Fibroblast of skin of right quadriceps (primary cell): ENCODE results near the gene PDK2.

Experiments
- DNase-seq: peaks from one replicate; pipeline ENCODE4 v3.0.0-alpha.2; 2013

The PDK2 gene

DNA sequence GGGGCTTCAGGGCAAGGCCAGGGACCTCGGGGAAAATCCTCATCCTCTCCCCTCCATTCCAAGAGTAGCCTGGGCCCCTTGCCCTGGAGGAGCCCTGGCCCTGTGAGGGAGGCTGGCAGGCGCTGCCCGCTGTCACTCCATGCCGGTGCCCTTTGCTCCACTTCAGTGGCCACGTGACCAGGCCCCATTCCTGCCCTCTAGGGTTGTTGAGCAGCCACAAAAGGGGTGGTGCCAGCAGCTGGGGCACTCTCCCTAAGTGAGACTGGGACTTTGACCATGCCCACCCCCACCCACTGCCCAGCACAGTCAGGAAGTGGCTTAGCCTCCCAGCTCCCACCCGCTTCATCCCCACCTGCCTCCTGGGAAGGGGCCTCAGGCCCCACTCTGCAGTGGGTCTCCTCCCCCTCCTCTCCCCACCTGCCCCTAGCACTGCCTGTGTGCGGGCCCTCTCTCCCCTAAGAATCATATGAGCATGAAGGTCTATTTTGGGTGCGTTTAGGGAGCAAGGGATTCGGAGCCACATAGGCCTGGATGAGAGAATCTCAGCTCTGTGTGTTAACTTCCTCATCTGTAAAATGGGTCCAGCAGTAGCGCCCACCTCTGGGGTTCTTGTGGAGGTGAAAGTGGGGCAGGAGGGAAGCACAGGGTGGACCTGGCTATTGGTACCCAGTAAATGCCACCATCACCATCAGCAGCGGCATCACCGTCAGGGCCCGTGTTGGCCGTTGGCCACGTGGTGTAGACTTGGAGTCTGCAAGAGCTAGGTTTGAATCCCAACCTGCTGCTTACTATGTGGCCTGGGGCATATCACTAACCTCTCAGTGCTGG is 7.2 kb downstream of the PDK2 start:
- no peak for DNase-seq

DNA sequence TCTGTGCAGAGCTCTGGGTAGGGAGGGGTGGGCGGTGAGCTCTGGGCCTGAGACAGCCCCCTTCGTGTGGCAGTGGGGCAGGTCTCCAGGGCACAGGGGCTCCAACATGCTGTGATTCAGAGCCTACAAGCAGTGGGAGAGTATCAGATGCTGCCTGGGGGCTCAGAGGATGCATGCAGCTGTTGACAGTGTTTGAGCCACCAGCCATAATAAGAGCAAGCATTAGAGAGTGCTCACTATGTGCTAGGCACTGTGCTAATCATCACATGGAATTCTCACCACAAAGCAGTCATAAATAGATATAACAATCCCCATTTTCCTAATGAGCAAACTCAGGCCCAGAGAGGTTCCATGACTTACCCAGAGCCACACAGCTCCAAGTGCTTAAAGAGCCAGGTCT is 8.1 kb downstream of the PDK2 start:
- no peak for DNase-seq

DNA sequence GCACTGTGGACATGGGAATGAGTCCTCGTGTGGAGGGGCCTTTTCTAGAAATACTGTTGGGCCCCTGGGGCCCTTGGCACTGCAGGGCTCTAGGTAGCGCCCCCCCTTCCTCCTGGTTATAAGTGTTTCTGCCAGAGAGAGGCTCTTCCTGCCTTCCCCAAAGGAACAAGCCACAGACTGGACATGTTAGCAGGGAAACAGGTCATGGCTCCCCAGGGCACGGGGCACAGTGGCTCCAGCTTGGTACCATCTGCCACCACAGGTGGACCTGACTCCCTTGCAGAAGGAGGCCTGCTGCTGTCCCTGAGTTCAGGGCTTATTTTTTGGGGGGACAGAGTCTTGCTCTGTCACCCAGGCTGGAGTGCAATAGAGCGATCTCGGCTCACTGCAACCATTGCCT is 8.8 kb downstream of the PDK2 start:
- DNase-seq: no peak

DNA sequence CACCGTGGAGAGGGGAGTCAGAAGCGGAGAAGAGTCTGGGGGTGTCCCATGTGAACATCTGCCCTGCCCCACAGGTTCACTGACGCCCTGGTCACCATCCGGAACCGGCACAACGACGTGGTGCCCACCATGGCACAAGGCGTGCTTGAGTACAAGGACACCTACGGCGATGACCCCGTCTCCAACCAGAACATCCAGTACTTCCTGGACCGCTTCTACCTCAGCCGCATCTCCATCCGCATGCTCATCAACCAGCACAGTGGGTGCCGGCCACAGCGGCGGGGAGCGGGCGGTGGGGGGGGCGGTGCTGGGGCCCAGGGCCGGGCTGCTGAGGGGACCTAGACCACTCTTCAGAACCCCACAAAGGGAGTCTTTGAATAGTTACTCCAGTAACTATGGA is 10.7 kb downstream of the PDK2 start:
- no peak for DNase-seq

DNA sequence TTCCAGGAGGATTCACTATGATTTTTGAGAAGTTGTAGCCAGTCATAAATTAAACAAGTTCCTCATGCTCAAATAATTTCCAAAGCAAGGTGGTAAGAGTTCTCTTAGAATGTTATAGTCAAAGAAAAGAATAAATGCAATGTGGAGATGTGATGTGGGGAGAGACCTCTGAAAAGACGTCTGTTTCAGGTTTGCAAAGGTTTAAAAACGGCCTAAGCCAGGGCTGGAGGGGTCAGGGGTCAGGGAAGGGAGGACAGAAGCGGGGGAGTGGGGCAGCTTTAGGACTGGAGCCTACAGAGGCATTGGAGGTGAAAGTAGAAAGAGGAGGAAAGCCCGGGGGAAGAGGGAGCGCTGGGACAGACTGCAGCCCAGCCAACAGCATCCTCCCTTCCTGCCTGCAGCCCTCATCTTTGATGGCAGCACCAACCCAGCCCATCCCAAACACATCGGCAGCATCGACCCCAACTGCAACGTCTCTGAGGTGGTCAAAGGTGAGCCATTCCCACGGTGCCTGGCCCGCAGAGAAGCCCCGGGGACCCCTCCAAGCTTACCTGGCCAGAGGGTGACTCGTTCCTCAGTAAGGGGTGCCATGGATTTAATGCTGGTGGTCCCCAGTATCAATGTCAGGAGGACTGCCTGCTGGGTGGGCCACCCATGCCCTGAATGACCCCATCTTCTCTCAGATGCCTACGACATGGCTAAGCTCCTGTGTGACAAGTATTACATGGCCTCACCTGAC is 11.4 kb downstream of the PDK2 start:
- DNase-seq: no peak

DNA sequence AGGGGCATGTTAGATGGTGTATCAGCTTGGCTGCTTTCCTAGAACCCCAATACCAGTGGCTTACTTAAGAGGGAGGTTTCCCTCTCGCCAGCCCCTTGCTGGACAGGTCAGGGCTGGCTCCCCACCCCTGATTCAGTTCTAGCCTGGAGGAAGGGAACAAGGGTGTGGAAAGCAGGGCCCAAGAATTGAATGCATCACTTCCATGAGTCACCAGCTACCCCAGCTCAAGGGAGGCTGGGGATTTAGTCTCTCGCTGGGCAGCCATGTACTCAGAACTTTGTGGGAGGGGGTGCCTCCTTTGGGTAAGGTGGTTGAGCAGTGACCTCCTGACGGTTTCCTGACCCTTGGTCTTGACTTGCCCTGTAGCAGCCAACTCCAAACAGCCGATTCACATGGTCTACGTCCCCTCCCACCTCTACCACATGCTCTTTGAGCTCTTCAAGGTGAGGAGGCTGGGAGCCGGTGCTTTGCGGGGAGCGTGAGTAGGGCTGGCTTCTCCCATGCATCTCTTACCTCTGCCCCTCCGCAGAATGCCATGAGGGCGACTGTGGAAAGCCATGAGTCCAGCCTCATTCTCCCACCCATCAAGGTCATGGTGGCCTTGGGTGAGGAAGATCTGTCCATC is 12.8 kb downstream of the PDK2 start:
- peak; percentile 44 for DNase-seq

DNA sequence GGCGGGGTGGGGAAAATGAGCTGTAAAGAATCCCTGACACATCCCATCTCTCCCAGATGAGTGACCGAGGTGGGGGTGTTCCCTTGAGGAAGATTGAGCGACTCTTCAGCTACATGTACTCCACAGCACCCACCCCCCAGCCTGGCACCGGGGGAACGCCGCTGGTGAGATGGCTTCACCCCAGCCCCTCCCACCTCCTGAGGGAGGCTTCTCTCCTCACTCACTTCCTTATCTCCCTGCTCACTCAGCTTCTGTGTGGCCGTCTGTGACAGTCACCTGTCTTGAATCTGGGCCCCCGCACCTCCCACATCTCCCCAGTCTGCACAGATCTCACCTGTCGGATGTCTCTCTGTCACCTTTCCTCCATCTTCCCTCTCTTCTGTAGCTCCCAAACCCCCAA is 13.4 kb downstream of the PDK2 start:
- DNase-seq: no peak

DNA sequence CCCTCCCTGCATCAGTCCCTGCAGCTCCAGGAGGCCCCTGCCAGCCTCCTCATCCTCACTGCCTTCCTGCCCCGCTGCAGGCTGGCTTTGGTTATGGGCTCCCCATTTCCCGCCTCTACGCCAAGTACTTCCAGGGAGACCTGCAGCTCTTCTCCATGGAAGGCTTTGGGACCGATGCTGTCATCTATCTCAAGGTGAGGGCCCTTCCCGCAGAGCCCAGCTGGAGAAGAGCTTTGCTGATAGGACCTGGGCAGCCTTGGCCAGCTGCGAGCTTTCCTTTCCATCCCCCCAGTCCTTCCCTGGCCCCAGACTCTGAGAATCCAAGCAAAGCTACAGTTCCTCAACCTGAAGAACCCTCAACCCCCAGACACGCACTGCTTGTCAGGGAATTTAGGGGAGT is 14.1 kb downstream of the PDK2 start:
- no peak for DNase-seq

DNA sequence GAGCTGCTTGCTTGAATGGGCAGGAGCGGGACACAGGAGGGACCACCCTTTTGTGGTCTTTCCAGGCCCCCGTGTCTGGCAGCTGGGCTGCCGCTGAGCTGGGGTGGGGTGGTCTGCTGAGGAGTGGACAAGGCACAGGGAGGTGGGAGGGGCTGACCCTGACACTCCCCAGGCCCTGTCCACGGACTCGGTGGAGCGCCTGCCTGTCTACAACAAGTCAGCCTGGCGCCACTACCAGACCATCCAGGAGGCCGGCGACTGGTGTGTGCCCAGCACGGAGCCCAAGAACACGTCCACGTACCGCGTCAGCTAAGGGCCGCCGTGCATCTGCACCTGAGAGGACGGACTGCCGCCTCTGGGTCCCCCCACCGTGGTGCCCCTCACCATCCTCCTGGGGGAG is 14.6 kb downstream of the PDK2 start:
- no peak for DNase-seq

DNA sequence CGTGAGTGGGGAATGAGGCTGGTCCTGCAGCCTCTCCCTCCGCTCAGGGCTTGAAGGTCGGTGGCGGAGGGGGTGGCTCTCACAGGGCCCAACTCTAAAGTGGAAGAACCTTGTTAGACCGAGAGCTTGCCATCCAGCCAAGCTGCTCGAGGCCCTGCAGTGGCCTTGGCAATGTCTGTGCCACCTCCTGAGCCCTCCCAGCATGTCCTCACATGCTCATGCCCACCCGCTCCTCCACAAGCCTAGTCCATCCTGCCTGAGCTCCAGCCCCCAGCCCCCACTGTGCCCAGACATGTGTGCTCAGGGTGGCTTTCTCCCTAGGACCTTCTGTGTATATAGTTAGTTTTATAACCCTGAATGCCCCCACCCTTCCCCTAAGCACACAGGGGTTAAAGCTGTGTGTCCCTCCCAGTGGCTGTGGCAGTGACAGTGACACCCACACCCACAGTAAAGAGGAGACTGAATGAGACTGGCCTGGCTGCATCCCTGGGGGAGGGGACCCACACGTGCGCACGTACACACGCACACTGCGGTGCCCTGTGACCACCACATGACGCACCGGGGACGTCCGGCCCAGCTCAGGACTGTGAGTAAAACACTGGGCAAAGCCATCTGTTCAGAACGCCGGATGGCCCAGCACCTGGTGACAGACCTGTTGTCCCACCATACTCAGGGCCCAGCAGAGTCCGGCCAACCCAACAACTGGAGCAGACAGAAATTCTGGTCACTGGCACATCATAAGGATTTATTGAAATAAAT is 15.6 kb downstream of the PDK2 start:
- no peak for DNase-seq

DNA sequence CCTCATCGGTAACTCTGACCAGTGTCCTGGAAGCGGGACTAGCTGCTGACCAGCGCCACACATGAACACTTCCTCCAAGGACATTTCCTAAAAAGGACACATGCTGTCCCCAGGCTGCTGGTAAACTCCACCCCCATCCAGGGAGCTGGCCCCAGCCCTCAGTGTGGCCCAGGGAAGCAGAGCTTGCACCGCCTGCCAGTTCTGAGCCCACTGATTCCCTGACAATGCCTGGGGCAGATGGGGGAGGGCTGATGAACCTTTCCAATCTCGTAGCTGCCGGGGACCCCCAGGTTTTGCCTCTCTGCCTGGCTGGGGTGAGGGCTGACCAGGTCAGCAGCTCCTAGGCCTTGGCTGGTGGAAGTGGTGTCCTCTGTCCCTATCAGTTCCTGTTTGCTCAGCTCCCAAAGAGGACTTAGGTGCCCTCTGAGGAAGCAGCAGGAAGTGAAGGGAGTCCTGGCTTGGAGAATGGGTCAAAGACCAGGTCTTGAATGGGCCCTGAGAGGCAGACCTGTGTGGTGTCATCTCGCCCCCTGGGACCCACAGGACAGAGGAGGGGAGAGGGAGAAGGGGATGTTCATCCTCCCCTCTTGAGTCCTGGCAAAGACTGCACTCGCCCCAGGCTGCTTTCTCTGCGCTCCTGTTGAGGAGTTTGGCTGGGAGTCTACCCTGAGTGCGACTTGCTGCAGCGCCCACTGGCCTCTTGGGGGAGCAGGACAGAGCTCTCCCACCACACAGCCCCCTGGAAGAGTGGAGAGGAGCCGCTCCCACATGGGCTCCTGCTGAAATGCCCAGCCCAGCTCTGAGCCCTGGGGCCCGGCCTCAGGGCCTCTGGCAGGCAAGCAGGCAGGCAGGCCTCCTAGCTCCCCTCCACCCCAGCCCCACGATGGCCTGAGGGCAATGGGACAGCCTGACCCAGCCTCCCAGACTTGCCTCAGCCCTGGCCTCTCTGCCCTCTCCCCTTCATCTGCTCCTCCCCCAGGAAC is 16.8 kb downstream of the PDK2 start:
- DNase-seq: no peak

DNA sequence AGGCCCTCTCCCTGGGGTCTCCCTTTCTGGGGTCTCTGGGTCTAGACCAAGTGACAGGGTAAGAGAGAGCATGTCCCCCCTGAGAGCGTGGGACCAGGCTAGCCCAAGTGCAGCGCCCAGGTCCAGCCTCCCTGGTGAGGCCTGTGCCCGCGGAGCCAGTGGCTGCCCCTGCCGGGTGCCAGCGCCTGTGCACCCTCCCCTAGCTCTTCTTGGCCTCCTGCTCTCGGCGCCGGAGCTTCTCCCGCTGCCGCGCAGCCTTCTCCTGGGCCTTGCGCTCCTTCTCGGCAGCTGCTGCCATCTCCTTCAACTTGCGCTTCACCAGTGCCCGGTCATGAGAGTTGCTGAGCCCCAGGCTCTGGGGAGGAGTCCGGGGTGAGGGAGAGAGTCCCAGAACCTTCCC is 17.5 kb downstream of the PDK2 start:
- no peak for DNase-seq

DNA sequence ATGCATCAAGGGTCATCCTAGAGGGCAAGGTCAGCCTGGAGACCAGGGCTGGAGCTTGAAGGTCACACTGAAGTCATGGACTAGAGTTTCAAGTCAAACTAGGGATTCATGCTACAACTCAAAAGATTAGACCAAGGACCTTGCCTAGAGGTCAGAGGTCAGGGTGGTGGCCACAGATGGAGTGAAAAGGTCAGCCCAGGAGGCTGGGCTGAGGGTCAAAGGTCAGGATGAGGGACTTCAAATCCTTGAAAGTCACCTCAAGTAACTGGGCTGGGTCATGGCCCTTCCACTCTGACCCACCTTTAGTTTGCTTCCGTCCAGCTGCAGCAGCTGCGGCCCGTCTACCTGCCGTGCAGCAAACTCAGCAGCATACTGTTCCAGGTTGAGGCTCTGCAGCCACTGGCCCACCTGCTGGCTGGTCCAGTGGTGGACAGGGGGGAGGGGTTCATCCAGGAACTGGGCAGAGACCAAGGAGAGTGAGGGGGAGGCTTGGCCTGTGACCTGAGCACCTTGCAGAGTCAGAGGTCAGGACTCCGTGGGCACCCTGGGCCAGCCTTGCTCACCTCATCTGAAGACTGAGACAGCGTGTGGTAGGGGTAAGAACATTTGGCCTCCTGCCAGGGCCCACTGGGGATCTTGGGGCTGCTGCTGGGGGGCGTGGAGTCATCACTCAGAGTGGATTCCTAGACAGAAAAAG is 18.6 kb downstream of the PDK2 start:
- no peak for DNase-seq

DNA sequence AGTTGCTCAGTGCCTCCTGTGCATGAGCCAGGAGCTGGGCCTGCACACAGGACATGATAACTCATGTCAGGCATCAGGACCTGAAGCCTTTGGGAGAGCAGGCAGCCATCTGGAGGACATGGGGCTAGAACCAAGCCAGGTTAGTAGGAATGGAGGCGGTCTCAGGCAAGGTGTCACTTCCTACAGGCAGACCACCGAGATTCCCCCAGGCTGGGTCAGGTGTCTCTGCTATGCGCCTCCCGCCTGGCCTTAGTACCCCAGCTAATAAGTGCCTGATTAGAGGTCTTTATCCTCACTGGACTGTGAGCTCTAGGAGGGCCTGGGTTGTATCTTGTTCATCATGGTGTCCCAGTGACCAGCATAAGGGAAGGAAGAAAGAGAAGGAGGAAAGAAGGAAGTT is 19.2 kb downstream of the PDK2 start:
- DNase-seq: no peak

DNA sequence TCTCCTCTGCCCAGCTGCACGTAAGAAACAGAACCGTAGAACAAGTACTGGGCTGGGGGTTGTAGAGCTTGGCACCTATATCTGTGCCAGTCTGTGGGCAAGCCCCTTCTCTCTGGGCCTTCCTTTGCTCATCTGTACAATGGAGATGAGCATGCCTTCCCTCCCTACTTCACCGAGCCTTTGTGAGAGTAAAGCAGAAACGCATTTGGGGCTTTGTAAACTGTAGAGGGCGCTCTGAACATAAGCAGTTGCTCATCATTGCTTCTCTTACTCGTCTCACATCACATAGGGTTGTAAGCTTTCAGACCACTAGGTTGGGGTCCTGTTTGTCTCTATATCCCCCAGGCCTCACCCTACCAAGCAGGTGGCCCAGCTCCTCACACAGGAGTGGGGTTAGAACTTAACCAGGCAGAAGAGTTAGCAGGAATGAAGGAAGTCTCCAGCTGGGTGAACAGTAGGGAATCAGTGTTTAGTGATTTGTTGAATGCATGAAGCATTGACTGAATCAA is 19.8 kb downstream of the PDK2 start:
- DNase-seq: peak; percentile 64

DNA sequence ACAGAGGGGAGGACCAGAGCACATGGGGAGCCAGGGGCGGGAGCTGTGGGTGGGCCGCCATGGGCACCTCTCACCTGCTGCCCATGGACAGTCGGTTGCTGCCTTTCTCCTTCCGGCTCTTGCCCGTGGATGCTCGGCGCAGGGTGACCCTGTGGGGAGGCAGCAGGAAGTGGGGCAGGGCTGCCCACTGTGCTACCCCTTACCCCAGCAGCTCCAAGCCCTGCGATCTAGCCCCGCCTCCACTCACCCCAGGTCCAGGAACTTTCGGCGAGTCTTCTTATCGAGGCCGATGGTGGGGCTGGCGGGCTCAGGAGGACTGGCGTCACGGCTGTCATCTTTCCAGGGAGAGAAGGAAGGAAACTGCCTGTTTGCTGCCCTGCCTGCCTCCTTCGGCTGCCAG is 20.6 kb downstream of the PDK2 start:
- no peak for DNase-seq

DNA sequence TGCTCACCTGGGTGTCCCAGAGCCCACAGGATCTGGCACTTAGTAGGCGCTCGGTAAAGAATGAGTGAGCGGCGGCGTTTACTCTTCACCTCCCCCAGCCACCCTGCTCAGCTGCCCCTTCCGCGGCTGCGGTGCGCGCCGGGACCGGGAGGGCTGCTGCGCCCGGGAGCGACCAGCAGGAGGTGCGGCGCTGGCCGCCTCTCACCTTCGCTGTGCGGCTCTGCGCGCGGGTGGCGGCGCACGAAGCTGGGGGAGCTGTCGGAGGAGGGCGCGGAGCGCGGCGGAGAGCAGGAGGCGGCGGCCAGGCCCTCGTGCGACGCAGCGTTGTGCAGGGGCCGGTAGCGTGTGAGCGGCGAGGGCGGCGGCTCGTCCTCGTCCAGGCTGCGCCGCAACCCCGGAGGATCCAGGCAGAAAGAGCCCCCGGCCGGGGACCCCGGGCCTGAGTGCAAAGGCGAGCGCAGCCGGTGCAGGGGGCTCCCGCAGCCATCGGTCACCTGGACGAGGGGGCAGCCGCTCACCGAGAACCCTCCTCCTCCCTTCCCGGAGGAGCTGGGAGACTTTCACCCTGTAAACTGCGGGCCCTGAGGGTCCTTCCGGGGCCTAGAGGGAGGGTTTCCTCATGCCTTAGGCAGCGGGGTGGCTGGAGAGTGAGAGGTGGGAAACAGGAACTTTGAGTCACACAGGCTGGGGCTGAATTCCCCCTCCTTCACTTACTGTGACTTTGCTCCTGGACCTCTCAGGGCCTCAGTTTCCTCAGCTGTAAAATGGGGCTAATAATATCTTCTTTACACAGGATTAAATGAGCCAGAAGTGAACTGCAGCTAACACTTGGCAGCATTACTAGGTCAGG is 22.3 kb downstream of the PDK2 start:
- peak; percentile 55 for DNase-seq

DNA sequence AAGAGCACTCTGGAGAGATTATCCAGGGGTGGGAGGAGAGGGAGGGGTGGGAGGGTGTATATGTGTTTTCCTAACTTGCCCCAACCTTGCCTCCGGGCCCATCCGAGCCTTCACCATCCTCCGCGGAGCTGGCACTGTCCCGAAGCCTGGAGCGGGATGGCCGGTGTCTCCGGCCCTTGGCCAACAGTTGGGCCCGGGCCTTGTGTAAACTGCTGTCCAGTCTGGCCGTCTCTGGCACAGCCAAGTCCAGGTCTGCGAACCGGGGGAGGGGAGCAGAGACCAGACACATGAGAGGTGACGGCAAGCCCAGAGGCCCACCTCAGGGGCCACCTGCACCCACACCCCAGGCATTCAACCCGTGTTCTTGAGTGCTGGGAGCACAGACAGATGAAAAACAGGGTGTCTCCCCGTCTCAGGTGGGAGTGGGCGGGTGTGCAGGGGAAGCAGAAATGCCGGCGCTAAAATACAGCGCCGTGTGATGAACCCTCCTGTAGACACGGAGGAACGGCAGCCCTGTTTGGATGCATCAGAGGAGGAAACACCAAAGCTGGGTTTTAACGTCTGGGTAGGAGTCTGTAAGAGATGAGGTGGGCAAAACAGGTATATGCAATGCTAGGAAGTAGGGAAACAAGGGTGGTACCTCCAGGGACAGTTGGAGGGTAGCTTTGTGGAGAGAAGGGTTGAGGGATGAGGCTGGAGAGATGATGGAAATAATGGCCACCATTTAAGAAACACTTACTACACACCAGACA is 23.1 kb downstream of the PDK2 start:
- DNase-seq: no peak

DNA sequence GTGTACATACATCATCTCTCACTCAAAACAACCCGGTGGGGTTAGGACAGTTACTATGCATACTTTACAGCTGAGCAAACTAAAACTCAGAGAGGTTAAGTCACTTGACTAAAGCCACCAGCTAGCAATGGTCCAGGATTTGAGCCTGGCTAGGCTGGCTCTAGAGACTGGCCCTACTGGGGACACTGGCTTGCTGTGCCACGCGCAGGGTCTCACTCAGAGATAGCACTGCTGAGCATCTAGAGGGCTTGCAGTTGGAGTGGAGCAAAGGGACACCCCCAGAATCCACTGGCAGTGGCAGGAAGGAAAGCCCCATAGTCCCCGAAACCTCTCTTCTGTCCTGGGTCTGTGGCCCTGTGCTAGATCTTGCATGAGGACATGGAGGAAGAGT is 23.7 kb downstream of the PDK2 start:
- DNase-seq: no peak
